ENCODE data around the gene SAP30L. TPM values are rescaled to one million over a fixed set of nuclear protein-coding genes. Genes with fewer than 3 reads are reported as not detected.

The SAP30L gene
- total RNA-seq, 1 experiment from 2014 or later, result 32.5 TPM

- H3K4me1 Mint-ChIP-seq (ENCODE audit: low read depth, unreplicated experiment), result no peaks in the 10 kb centered on the region
- no peak overlapping the region for H3K4me3 ChIP-seq (ENCODE audit: low read depth, low read length)
- no peak overlapping the region for H3K4me3 Mint-ChIP-seq (ENCODE audit: unreplicated experiment)
- TF ChIP-seq CTCF (IDR thresholded peaks at IDR 0.05; ENCODE audit: insufficient read depth in 1 of 2, low read depth in 1 of 2, low read length in 1 of 2, severe bottlenecking in 1 of 2, unreplicated experiment in 1 of 2), result no peak
- BruUV-seq (replicated peaks), result no TSS peak
- POLR2A ChIA-PET, result no interaction called here
- H3K27ac Mint-ChIP-seq (ENCODE audit: unreplicated experiment), result no peak overlapping the region
- no peaks in the 10 kb centered on the region; the same call in 1 of the 2 replicates for H3K27me3 ChIP-seq (replicated peaks; ENCODE audit: control insufficient read depth, insufficient read depth, low read length)
- no peaks in the 10 kb centered on the region for H3K4me1 ChIP-seq
- no peaks in the 10 kb centered on the region for H3K36me3 Mint-ChIP-seq (ENCODE audit: insufficient read depth, unreplicated experiment)
- CTCF ChIA-PET, result interaction anchor here (0.6 to 2.7 kb wide), 3 partner anchors 11 to 464 kb away, joined by 3 to 10 read pairs (median 3); no protein-coding TSS in a partner anchor
- H3K9me3 ChIP-seq, result no peaks in the 10 kb centered on the region
- H3K27me3 Mint-ChIP-seq (ENCODE audit: insufficient read depth, unreplicated experiment), result peaks cover 9% of the 10 kb centered on the region
- no peak for DNase-seq
- H3K36me3 ChIP-seq (ENCODE audit: control insufficient read depth, insufficient read depth, low read length), result no peaks in the 10 kb centered on the region
- intact Hi-C loops (cut with micrococcal nuclease; ENCODE audit: unreplicated experiment), result no loop called here
- no peaks in the 10 kb centered on the region for H3K9me3 Mint-ChIP-seq (ENCODE audit: unreplicated experiment)
Observed at GRCh38 chr5:154509784-154510555, 64.2 kb downstream of the SAP30L start.

Other genes with a start within 250 kb of the SAP30L start
- 0.45 and 2.2 TPM in 2 replicates for gene HAND1, start 32.2 kb downstream of the SAP30L start, total RNA-seq (2022)

Measured in Caco-2 (cell line).